PC-9 (cell line): ENCODE measurements around the gene TOX4. TPM values are rescaled to one million over a fixed set of nuclear protein-coding genes. Genes with fewer than 3 reads are reported as not detected.

Experiments used
- BruUV-seq: library from RNA; stranded (reverse); fragments of 400-500 nt; replicated peaks from 2 replicates; lab custom pipeline; 2021; lab: Mats Ljungman, UMichigan
- CTCF ChIA-PET: fragments of 300-600 bp; sonication (Branson Sonifier 250); formaldehyde crosslinking; loops from one replicate; lab custom pipeline; 2022; ENCODE audit warnings: antibody characterized with exemption; lab: Charles Lee
- POLR2A ChIA-PET: fragments of 300-600 bp; sonication (Branson Sonifier 250); formaldehyde crosslinking; loops from one replicate; lab custom pipeline; 2022; ENCODE audit warnings: antibody characterized with exemption; ENCODE audit not compliant: unreplicated experiment; lab: Charles Lee
- DNase-seq, 2 experiments: peaks; one replicate each; pipeline versions ENCODE4 v3.0.0 to v3.0.0-alpha.2; 2015 to 2022; ENCODE audit warnings: mixed read lengths in 1 of 2
- H2AFZ ChIP-seq: fragments of 200-600 bp; sonication (generic); 2 replicates; pipeline ENCODE4 v1.8.1; 2017; ENCODE audit warnings: antibody characterized with exemption
- H3F3A ChIP-seq: fragments of 200-600 bp; sonication (generic); 2 replicates; pipeline ENCODE4 v1.8.1; 2017; ENCODE audit warnings: antibody characterized with exemption, mild to moderate bottlenecking, low read depth; ENCODE audit not compliant: insufficient read depth
- H3K27ac ChIP-seq: fragments of 200-600 bp; sonication (generic); 2 replicates; pipeline ENCODE4 v1.6.1; 2016; ENCODE audit warnings: mixed run types
- H3K27me3 ChIP-seq: fragments of 200-600 bp; sonication (generic); 2 replicates; pipeline ENCODE4 v1.6.1; 2016; ENCODE audit warnings: low read depth, mixed run types; ENCODE audit not compliant: insufficient read depth
- H3K36me3 ChIP-seq: fragments of 200-600 bp; sonication (generic); 2 replicates; pipeline ENCODE4 v1.6.1; 2016; ENCODE audit warnings: low read depth, mixed run types
- H3K4me1 ChIP-seq: fragments of 200-600 bp; sonication (generic); replicated peaks from 2 replicates; pipeline ENCODE4 v1.6.1; 2016; ENCODE audit warnings: mixed run types; ENCODE audit not compliant: insufficient read depth
- H3K4me2 ChIP-seq: fragments of 200-600 bp; sonication (generic); 2 replicates; pipeline ENCODE4 v1.6.1; 2017; ENCODE audit warnings: mixed run types
- H3K4me3 ChIP-seq: fragments of 200-600 bp; sonication (generic); 2 replicates; pipeline ENCODE4 v1.6.1; 2016; ENCODE audit warnings: mixed run types
- H3K79me2 ChIP-seq: fragments of 200-600 bp; sonication (generic); 2 replicates; pipeline ENCODE4 v1.6.1; 2017; ENCODE audit warnings: low read depth, mixed run types
- H3K9me2 ChIP-seq: fragments of 200-600 bp; sonication (generic); 2 replicates; pipeline ENCODE4 v1.8.1; 2017; ENCODE audit warnings: mild to moderate bottlenecking; ENCODE audit not compliant: insufficient read depth
- H3K9me3 ChIP-seq: fragments of 200-600 bp; sonication (generic); 2 replicates; pipeline ENCODE4 v1.8.1; 2016; ENCODE audit warnings: low read depth; ENCODE audit not compliant: insufficient read depth
- H4K20me1 ChIP-seq: fragments of 200-600 bp; sonication (generic); 2 replicates; pipeline ENCODE4 v1.8.1; 2017; ENCODE audit not compliant: insufficient read depth
- CTCF ChIP-seq: fragments of 200-600 bp; sonication (generic); conservative IDR thresholded peaks from 2 replicates; pipeline ENCODE4 v1.6.1; 2017; ENCODE audit warnings: mixed run types, antibody characterized with exemption, mild to moderate bottlenecking, moderate library complexity
- EZH2 ChIP-seq: fragments of 200-600 bp; sonication (generic); IDR thresholded peaks from 2 replicates; pipeline ENCODE4 v1.8.0; 2017; ENCODE audit warnings: antibody characterized with exemption, low read depth
- intact Hi-C: fragments of 100-400 bp; cut with micrococcal nuclease; formaldehyde crosslinking; loops from one replicate; pipeline ENCODE4 v1.10.0; 2022; ENCODE audit not compliant: unreplicated experiment
- total RNA-seq: library from RNA; stranded (reverse); gene quantifications from 2 replicates; pipeline ENCODE4 v1.2.3, GENCODE V29; 2021

The TOX4 gene
- total RNA-seq, 1 experiment from 2014 or later: 50.6 TPM

GRCh38 chr14:21518725-21519124 is 41.7 kb downstream of the TOX4 start:
- Histone ChIP-seq H3K4me2 (no peak overlapping the region), H3K4me3 (no peak overlapping the region), H3K9me3 (no peaks in the 10 kb centered on the region), H3K4me1 (no peaks in the 10 kb centered on the region), H3K9me2 (no peaks in the 10 kb centered on the region), H3K27ac (no peak overlapping the region), H3K79me2 (no peaks in the 10 kb centered on the region), H4K20me1 (no peaks in the 10 kb centered on the region), H2AFZ (no peak overlapping the region), H3K27me3 (no peaks in the 10 kb centered on the region), H3F3A (no peaks in the 10 kb centered on the region), H3K36me3 (no peaks in the 10 kb centered on the region)
- ChIA-PET CTCF (no interaction called here), POLR2A (interaction anchor here (0.6 kb wide), 1 partner anchor 27 kb away, joined by 5 read pairs; no protein-coding TSS in a partner anchor)
- no peak for DNase-seq
- TF ChIP-seq CTCF (no peak), EZH2 (no peak)
- intact Hi-C loops: no loop called here
- BruUV-seq: no TSS peak

DNA sequence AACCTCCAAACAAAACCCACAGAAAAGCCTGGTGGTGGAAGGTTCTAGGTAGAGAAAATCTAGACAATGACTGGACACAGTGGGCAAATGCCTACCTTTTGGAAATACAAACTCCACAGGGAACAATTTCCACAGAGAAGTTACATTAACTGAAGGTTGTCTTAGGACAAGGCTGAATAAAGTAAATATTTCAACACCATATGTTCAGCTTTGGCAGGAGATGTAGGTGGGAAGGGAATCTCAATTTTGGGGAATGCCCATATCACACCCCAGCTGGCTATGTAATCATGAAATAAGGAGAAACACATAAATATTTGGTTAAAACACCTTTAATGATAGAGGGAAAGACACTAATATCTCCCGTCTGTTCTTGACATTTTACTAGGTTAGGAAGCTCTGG is 43.8 kb downstream of the TOX4 start:
- H4K20me1 ChIP-seq: no peaks in the 10 kb centered on the region
- no TSS peak for BruUV-seq
- H3K27ac ChIP-seq: no peak overlapping the region
- no peaks in the 10 kb centered on the region for H3K79me2 ChIP-seq
- no peaks in the 10 kb centered on the region for H3F3A ChIP-seq
- no peaks in the 10 kb centered on the region for H3K9me2 ChIP-seq
- H3K4me2 ChIP-seq: no peak overlapping the region
- intact Hi-C loops: no loop called here
- H3K36me3 ChIP-seq: no peaks in the 10 kb centered on the region
- TF ChIP-seq CTCF: no peak
- TF ChIP-seq EZH2: no peak
- CTCF ChIA-PET: no interaction called here
- DNase-seq: no peak
- H2AFZ ChIP-seq: no peak overlapping the region
- H3K4me3 ChIP-seq: no peak overlapping the region
- POLR2A ChIA-PET: no interaction called here
- no peaks in the 10 kb centered on the region for H3K27me3 ChIP-seq
- H3K4me1 ChIP-seq: no peaks in the 10 kb centered on the region
- H3K9me3 ChIP-seq: no peaks in the 10 kb centered on the region

DNA sequence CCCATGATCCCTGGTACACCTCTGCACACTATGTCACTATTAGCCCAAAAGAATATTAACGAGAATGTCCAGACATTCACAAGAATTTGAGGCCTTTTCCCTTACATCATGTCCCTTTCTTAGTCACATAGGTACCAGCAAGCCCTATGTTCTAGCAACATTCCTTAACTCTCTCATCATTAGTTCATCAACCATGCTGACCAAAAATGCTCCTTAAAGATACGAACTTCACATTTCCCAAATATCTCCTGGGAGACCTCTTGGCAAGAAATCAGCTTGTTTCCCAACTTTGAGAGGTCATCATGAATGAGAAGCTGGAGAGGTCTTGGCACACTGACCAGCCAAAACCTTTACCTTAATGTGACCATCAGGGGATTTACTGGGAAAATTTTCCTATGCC is 44.5 kb downstream of the TOX4 start:
- H3K4me3 ChIP-seq: no peak overlapping the region
- H3K9me2 ChIP-seq: no peaks in the 10 kb centered on the region
- no peaks in the 10 kb centered on the region for H3K9me3 ChIP-seq
- no peaks in the 10 kb centered on the region for H3K27me3 ChIP-seq
- H3K4me2 ChIP-seq: no peak overlapping the region
- H3K79me2 ChIP-seq: no peaks in the 10 kb centered on the region
- H3K36me3 ChIP-seq: no peaks in the 10 kb centered on the region
- no peaks in the 10 kb centered on the region for H3K4me1 ChIP-seq
- H4K20me1 ChIP-seq: no peaks in the 10 kb centered on the region
- no peak overlapping the region for H3K27ac ChIP-seq
- H3F3A ChIP-seq: no peaks in the 10 kb centered on the region
- no TSS peak for BruUV-seq
- intact Hi-C loops: no loop called here
- ChIA-PET CTCF (no interaction called here), POLR2A (interaction anchor here (0.6 kb wide), 1 partner anchor 33 kb away, joined by 5 read pairs; no protein-coding TSS in a partner anchor)
- no peak for DNase-seq
- H2AFZ ChIP-seq: no peak overlapping the region
- no peak for TF ChIP-seq CTCF
- no peak for TF ChIP-seq EZH2
